CD4-positive, alpha-beta T cell treated with Interleukin-2 at 100 ng/mL for 4 hours (primary cell): Measurements from ENCODE around the gene SLCO2B1.
"Not testable (repeated sequence)": the region's sequence is repeated elsewhere in the genome, so short reads cannot be mapped to it uniquely, and the experiment has no call there.

ENCODE experiments used
- DNase-seq: peaks from one replicate; pipeline ENCODE4 v3.0.0-alpha.2; 2020; ENCODE audit warnings: low spot score

Gene SLCO2B1, protein sequence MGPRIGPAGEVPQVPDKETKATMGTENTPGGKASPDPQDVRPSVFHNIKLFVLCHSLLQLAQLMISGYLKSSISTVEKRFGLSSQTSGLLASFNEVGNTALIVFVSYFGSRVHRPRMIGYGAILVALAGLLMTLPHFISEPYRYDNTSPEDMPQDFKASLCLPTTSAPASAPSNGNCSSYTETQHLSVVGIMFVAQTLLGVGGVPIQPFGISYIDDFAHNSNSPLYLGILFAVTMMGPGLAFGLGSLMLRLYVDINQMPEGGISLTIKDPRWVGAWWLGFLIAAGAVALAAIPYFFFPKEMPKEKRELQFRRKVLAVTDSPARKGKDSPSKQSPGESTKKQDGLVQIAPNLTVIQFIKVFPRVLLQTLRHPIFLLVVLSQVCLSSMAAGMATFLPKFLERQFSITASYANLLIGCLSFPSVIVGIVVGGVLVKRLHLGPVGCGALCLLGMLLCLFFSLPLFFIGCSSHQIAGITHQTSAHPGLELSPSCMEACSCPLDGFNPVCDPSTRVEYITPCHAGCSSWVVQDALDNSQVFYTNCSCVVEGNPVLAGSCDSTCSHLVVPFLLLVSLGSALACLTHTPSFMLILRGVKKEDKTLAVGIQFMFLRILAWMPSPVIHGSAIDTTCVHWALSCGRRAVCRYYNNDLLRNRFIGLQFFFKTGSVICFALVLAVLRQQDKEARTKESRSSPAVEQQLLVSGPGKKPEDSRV

DNA sequence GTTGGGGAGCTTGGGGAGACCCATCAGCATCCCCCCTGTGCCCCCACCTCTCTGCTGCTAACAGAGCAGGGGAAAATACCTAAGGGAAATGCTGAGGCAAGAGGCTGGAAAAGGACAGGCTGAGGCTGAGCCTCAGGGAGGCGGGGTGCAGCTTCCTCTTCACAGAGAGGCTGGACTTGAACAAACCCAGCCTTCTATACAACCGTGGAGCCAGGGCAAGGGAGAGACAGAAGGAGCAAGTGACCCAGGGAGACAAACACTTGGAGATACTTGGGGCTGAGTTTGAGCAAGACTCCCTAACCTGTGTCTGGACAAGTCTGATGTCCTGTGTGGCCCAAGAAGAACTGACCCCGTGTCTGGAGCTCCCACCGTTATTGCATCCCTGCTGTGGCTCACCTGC lies at the start of gene SLCO2B1:
TSS of gene SLCO2B1 (plus strand) at position 229 of the 400 bp plus-strand sequence. CDS start 275 bp downstream, outside the sequence.
- no peak for DNase-seq

DNA sequence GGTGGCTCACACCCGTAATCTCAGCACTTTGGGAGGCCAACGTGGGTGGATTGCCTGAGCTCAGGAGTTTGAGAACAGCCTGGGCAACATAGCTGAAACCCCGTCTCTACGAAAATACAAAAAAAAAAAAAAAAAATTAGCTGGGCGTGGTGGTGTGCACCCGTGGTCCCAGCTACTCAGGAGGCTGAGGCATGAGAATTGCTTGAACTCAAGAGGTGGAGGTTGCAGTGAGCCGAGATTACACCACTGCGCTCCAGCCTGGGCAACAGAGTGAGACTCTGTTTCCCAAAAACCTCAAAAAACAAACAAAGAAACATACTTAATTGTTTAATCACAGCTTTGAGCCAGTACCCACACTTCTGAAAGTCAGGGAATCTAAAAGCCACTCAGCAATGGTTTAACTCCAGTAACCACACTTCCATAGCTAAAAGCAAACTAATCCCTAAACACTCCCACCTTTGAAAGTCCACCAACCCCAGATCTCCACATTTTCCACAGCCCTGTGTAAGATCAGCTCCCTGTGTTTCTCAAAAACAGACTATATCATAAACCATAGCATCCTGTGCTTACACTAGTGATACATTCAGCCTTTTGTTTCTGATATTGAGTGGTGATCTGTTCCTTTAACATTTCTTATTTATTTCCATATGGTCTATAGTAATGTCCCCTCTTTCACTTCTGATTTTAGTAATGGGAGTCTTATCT lies 49.3 kb upstream of the SLCO2B1 start:
- DNase-seq: no peak

DNA sequence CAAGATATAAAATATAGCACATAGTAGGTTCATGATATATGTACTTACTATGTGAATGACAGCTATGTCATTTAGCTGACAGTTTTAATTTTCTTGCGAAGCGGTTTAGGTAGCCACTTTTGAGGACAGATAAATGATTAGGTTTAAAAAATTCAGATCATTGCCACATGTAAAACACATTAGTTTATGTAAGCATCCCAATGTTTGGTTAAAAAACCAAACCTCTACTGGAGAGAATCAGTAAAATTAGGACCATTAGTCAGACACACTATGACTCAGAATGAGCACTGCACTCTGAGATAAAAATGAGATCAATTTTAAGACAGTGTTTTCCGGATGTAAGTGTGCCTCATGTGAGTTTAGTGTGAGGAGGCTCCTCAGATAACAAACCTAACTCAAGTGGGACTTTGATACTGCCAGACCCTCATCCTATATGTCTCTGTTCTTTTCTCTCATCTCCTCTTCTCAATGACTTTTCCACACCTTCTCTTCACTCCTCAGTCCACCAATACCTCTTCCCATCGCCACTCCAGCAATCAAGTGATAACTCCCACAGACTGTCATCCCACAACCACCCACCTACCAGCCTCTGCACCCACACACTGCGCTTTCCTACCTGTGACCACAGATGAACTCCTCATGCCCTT lies 47.4 kb upstream of the SLCO2B1 start:
- no peak for DNase-seq

DNA sequence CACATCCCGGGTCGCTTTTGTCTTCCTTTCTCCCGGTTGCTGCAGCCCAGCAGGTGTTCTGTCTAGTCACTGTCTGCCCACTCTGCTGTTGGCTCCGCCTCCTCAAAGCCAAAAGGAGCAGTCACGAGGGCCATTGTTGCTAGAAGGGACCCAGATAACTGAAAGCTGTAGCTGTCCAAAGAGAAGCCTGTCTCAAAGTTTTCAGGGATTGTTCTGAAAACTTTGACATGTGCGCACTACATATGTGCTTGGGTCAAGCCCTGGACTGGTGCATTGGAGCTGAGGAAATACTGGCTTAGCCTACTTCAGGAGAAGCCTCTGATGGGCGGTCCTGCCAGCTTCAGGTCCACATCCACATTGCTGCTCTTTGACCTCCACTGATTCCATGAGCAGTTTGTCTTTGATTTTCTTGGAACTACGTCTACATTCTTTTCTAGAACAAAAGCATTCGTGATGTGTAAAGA lies 45.4 kb upstream of the SLCO2B1 start:
- DNase-seq: no peak

DNA sequence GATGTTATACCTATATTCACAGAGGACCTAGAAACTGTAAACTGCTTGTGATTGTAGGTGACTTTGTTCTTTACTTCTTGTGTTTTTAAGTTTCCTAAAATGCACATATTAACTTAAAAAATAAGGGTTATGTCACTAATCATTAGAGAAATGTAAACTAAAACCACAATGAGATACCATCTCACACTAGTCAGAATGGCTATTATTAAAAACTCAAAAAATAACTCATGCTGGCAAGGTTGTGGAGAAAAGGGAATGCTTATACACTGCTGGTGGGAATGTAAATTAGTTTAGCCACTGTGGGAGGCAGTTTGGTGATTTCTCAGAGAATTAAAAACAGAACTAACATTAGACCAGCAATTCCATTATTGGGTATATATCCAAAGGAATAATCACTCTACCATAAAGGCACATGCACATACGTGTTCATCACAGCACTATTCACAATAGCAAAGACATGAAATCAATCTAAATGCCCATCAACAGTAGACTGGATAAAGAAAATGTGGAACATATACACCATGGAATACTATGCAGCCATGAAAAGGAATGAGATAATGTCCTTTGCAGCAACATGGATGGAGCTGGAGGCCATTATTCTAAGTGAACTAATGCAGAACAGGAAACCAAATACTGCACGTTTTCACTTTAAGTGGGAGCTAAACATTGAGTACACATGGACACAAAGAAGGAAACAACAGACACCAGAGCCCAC lies 44.8 kb upstream of the SLCO2B1 start:
- DNase-seq: not testable (repeated sequence)

DNA sequence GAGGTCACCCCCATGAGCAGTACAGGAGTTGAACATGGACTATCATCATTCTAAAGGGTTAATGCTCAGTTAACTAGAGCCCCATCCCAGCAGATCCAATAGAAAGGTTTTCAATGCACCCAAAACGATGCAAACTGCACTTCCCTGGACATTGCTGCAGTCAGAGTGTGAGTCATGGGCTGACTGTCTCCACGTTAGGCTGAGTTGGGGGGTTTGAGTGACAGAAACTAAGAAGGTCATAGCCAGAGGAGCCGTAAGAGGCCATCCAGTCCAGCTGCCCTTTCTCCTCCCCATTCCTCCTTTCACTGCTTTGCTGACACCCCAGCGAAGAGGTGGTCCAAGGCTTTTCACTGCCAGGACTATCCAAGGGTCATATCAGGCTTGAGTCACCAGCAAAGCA lies 43.7 kb upstream of the SLCO2B1 start:
- no peak for DNase-seq

DNA sequence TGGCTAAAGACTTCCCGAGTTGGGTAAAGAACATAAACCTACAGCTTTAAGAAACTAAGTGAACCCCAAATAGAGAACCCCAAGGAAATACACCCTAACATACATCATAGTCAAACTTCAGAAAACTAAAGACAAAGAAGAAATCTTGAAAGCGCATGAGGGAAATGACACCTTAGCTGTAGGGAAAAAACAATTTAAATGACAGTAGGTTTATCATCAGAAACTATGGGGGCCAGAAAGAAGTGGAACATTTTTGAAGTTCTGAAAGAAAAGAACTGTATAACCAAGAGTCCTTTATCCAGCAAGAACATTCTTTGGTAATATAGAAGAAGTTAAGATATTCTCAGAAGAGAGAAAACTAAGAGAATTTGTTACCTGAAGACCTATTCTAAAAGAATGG lies 38.7 kb upstream of the SLCO2B1 start:
- DNase-seq: no peak

DNA sequence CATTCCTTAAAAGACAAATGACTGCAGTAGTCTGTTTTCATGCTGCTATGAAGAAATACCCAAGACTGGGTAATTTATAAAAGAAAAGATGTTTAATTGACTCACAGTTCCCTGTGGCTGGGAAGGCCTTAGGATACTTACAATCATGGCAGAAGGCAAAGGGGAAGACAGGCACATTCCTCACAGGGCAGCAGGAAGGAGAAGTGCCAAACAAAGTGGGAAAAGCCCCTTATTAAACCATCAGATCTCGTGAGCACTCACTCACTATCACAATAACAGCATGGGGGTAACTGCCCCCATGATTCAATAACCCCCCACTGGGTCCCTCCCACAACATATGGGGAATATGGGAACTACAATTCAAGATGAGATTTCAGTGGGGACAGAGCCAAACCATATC lies 37.9 kb upstream of the SLCO2B1 start:
- no peak for DNase-seq

DNA sequence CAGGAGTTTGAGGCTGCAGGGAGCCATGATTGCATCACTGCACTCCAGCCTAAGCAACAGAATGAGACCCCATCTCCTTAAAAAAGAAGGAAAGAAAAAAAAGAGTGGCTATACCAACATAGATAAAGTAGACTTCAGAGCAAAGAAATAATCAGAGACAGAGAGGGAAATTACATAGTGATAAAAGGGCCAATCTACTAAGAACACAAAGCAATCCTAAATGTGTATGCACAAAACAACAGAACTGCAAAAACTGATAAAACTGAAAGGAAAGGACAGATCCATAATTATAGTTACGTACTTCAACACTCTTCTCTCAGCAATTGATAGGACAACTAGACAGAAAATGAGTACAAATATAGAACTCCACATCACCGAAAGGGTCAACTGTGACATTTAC lies 36.4 kb upstream of the SLCO2B1 start:
- DNase-seq: no peak

DNA sequence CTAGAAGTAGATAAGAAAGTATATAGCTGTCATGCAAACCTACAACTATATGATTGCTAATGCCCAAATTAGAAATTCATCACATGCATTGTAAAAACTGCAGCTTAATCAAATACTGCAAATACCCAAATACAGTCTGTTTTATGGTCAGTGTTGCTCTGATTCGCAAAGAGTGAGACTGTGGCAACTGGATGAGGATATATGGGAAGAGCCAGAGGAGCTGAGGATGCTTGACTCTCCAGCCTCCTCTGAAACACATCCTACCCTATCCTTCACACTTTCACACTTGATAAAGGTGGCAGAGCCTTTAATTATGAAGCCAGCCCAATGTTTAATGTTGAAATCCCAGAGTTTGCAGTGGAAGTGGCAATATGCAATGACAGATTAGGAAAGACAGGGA lies 32.3 kb upstream of the SLCO2B1 start:
- DNase-seq: no peak

DNA sequence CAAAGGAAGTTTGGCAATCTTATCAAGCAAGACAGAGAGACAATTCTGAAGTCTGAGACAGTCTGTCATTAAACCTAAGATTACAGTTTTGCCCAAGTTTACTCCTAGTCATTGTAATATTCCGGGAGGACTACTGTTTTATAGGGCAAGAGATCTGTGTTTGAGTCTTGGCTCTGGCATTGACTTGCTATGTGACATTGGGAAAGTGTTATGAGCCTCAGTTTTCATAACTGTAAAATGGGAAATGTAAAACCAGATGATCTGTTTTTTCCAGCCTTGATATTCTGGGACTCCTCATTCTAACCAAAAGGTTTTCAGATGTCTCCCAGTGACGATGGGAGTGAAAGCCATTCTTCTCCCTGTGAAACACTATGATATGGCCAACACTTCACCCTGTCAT lies 24.3 kb upstream of the SLCO2B1 start:
- no peak for DNase-seq

DNA sequence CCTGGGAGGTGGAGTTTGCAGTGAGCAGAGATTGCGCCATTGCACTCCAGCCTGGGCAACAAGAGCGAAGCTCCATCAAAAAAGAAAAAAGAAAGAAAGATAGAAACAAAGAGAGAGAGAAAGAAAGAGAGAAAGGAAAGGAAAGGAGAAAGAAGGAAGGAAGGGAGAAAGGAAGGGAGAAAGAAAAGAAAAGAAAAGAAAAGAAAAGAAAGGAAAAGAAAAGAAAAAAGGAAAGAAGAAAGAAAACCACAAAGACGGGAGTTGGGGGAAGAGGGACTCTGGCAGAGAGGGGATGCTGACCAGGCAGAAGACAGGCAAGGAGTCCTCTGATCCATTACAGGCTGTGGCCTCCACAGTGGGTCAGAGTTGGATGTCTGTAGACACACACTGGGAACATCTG lies 18.8 kb upstream of the SLCO2B1 start:
- DNase-seq: no peak

DNA sequence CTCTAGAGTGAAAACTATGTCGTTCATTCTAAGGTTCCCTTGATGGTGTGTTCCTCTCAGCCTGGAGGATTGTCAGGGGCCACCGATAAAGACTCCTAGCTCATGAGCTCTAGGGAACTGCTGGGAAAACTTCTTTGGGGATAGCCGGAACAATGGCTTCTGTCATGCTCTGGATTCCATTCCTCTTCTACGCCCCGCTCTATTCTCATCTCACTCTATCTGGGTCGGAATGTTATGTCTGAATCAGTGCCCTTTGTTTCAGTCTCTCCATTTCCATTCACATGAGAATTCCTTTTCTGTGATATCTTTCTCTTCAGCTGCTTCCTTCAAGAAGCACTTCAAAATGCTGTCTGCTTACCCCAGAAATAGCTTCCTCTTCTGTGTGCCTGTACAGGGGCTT lies 16.9 kb upstream of the SLCO2B1 start:
- DNase-seq: no peak

DNA sequence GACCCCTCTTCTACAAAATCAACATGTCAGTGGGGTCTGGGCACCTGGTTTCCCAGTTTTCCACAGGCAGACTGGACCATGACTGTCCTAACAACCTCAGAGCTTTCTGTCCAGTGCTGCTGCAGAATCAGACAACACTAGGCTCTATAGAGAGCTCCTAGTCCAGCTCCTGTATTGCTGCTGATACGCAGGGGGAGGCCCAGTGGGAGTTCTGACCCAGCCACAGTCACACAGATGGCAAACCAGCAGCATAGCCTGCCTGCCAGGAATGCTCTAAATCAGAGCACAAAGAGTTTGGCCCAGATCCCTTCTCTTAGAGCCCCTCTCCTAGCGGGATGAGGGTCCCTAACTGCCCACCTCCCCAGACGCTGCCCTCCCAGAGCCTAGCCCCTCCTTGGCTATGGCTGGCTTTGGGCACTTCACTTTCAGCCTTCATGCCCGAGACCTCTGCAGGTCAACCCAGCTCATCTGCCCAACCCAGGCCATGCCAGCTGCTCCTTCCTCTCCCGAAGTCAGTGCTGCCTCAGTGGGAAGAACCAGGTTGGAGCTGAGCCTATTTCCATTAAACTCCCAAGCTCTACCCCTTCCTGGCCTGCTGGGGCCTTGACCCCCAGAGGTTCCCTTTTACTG lies 15.8 kb upstream of the SLCO2B1 start:
- no peak for DNase-seq

DNA sequence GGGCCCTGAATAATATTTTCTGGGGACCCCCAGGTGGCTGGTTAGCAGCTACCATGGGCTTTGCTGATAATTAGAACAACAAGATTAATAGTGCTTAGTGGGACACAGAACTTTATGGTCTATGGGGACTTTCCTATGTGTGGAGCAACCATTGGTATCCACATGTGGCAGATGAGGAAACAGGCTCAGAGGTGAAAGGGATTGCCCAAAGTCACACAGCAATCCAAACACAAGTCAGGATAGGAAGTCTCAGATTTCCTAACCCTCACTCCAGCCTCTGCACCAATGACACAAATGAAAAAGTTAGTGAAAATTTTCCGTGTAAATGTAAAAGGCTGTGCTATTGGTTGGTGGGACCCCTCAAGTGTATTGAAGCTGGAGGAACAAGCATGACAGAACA lies 15.3 kb upstream of the SLCO2B1 start:
- DNase-seq: no peak

DNA sequence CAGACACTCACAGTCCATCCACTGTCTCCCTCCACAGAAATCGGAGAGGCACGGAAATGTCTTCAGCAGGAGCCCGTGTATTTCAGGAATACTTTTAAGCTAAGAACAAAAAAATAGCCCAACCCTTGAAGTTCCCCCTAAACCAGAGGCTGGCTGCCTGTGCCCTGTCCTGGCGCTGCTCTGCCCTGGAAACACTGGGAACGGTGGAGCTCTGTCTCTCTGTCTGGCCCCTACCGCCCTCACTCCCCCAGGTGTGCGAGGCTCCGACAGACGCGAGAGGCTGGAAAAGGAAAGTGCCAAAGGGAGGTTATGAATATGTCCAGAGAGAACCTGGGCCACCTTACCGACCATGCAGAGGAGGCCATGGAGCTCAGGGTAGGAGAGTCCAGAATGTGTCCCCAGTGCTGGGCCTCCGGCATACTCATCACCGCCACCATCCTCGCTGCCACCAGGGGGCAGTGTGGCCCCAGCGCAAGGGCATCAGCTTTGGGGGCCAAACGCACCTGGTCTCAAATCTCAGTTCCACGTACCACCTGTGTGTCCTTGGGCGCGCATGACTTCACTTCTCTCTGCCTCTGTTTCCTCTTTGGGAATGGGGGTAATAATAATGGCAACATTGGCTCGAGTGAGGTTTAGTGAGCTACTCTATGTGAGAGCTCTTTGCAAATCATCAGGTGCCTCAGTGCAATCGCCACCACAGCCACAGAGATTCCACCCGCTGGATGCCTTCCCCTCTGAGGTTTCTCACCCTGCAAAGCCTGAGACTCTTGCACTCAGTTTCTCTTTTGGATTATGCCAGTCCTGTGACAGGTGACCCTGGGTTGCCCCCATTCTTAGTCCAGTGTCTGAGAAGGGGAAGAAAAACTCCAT lies 10.4 kb upstream of the SLCO2B1 start:
- DNase-seq: peak; percentile 79

DNA sequence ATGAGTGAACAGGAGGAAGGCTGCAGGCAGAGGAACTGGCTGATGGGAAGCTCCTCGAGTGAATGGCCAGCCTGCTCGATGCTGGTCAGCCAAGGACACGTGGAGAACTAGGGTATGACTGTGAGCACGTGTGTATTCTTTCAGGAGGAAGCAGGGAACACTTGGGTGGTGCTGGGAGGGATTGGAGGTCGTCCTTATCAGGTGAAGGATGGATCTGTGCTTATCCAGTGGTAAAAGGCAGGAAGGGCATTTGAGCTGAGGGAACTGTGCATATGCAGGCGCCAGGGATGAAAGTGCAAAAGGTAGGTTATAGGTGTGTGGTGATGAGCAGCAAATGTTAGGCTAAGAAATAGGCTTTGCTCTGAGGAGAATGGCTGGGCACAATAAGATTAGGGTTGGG lies 9.7 kb upstream of the SLCO2B1 start:
- no peak for DNase-seq

DNA sequence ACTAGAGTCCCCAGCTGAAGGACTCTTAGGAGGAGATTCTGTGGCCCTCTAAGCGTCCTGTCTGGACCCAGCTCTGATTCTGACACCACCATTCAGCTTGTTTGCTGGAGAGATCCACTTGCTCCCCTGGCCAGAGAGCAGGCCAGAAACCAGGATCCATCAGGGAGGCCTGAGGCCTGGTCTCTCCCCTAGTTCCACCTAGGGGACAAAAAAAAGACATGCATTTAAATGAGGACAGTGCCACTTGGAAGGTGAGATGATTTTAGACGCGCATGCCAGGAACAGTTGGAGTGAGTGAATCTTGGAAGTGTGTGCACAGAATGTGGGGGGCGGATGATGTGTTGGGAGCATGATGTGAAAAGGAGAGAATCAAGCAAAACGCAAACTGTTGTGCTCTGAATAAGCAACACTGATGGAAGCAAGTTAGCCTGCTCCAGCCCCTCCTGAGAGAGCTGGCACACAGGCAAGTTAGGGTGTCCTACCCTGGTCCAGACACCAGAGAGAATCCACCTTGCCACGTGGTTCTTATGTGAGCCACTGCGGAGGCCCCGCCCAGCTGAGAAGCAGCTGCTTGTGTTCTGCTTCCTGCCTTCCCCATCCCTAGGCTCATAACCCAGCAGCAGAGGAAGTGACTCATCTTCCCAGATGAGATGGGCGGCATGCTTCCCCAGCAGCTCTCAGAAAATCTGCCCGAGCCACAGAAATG lies 8.0 kb upstream of the SLCO2B1 start:
- peak; percentile 85 for DNase-seq

DNA sequence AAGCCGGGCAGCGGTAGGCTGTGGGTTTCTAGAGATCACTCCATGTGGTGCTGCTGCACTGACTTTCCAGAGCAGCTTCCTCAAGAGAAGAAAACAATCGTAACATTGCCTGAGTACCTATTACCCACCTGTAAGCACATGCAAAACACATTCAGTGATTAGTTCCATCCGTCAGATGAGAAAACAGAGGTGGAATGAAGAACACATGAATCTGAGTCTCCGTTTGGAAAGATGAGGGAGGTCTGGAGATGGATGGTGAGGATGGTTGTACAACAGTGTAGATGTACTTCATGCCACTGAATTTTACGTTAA lies 7.5 kb upstream of the SLCO2B1 start:
- no peak for DNase-seq

DNA sequence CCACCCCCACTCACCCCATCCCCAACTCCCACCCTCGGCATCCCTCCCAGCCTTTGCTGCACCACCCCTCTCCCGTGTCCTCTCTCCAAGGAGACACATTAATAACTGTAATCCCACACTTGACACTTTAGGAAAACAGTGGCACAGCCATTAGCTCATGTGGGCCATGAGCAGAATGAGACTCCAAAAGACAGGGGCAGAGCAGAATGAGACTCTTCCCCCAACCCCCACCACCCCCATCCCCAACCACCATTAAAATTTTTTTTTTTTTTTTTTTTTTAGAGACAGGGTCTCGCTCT lies 6.2 kb upstream of the SLCO2B1 start:
- DNase-seq: no peak
